GM12864 (cell line): ENCODE data around the gene LRRC56.

Experiments
- DNase-seq: peaks from one replicate; pipeline ENCODE4 v3.0.0-alpha.2; 2011; ENCODE audit warnings: low read depth
- H3K4me3 ChIP-seq: 2 replicates; pipeline ENCODE4 v1.5.1; 2011; ENCODE audit warnings: mild to moderate bottlenecking, low read depth, low read length, control low read depth
- TF ChIP-seq, protein P1 (sequence below): IDR thresholded peaks from 2 replicates; pipeline ENCODE4 v1.5.1; 2011; ENCODE audit warnings: low read depth, mild to moderate bottlenecking, moderate library complexity, low read length, control low read depth, inconsistent platforms; ENCODE audit errors: missing control alignments

Gene LRRC56

DNA sequence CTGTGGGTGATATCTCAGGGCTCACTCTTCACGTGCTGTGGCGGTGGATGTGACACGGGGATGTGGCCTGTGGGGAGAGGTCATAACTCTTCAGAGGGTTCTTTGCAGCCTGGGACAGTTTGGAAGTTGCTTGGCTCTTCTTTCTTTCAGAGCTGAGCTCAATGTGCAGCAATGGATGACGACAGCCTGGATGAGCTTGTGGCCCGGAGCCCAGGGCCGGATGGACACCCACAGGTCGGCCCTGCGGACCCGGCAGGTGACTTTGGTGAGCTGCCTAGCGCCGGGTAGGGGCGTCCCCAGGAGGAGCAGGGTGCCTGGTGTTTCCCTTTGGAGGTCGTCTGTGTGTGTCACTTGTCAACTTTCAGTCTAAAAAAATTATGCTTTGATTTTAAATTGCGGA is 44.0 kb downstream of the LRRC56 start:
- no peak for DNase-seq
- H3K4me3 ChIP-seq = no peak overlapping the region

DNA sequence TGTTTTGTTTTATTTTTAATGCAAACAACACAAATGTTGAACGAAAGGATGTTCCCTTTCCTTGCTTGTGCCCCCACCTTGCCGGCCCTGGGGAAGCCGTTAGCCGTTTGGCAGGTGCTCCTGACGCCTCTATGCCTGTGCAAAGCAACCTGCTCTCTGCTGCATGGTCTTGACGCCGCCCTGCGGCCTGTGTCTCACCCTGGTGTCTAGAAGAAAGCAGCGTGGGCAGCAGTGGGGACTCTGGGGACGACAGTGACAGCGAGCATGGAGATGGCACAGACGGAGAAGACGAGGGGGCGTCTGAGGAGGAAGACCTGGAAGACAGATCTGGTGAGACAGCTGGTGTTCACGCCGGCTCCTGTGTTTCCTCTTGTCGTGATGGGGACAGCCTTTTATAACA is 44.4 kb downstream of the LRRC56 start:
- DNase-seq = no peak
- TF ChIP-seq, protein P1, sequence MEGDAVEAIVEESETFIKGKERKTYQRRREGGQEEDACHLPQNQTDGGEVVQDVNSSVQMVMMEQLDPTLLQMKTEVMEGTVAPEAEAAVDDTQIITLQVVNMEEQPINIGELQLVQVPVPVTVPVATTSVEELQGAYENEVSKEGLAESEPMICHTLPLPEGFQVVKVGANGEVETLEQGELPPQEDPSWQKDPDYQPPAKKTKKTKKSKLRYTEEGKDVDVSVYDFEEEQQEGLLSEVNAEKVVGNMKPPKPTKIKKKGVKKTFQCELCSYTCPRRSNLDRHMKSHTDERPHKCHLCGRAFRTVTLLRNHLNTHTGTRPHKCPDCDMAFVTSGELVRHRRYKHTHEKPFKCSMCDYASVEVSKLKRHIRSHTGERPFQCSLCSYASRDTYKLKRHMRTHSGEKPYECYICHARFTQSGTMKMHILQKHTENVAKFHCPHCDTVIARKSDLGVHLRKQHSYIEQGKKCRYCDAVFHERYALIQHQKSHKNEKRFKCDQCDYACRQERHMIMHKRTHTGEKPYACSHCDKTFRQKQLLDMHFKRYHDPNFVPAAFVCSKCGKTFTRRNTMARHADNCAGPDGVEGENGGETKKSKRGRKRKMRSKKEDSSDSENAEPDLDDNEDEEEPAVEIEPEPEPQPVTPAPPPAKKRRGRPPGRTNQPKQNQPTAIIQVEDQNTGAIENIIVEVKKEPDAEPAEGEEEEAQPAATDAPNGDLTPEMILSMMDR = no peak
- no peak overlapping the region for H3K4me3 ChIP-seq

More for the DNA sequence above, 44.0 kb downstream of the LRRC56 start:
- TF ChIP-seq, protein P1 = no peak

DNA sequence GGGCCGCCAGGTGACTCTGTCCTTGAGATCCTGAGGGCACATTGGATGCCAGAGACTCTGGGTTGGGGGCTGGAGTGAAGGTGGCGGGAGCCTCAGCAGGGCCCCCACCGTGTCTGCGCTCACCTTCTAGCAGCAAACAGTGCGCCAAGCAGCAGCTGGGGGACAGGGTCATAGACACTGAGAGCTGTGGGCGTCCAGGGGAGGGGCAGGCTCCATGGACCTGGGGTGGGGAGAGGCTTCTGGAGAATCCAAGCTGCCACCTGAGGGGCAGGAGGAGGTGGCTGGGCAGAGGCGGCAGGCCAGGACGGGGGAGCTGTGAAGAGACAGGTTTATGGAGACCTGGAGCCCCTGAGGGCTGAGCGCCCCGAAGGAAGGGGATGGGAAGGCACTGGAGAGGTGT is 47.0 kb downstream of the LRRC56 start:
- TF ChIP-seq, protein P1 = no peak
- DNase-seq = no peak
- H3K4me3 ChIP-seq = no peak overlapping the region

- no peak overlapping the region for H3K4me3 ChIP-seq
- TF ChIP-seq, protein P1 = no peak
- no peak for DNase-seq
These were observed 49.3 kb downstream of the LRRC56 start for GRCh38 chr11:586376-587316.

GRCh38 chr11:587546-587945 is 50.2 kb downstream of the LRRC56 start:
- TF ChIP-seq, protein P1 = no peak
- H3K4me3 ChIP-seq = no peak overlapping the region
- DNase-seq = no peak

DNA sequence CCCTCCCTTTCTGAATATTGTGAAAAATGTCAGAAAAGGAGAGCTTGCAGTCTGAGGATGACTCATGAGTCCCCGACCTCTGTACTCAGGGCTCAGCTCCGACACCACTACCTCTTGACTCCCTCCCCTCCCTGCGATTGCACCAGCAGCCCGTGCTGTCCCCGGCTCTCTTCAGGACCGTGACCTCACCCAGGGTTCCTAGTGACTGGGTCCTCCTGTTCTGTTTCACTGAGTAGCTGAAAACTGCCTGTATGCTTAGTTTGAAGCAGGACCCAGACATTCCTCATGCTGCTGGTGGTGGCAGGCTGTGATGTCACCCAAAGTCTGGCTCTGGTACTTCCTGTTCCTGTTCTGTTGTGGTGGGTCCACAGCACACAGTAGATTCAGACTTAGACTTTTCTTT is 50.7 kb downstream of the LRRC56 start:
- TF ChIP-seq, protein P1 = no peak
- no peak overlapping the region for H3K4me3 ChIP-seq
- DNase-seq = no peak

- no peak for DNase-seq
- TF ChIP-seq, protein P1 = no peak
- H3K4me3 ChIP-seq = no peak overlapping the region
These were observed 52.5 kb downstream of the LRRC56 start for GRCh38 chr11:589798-590197.
